Measurements from ENCODE around the gene IL18BP.

Gene IL18BP

GRCh38 chr11:71962428-71963038 lies 36.2 kb upstream of the IL18BP start:
- H3K4me1 ChIP-seq (ENCODE audit: control insufficient read depth, insufficient read depth, low read length), result no peaks in the 10 kb centered on the region
- ChIA-PET POLR2A (no interaction called here), CTCF (interaction anchor here (5.4 kb wide), 1 partner anchor 15 kb away, joined by 39 read pairs; no protein-coding TSS in a partner anchor)
- H3K4me3 ChIP-seq (ENCODE audit: low read depth, low read length), result no peak overlapping the region
- H3K36me3 ChIP-seq (ENCODE audit: control insufficient read depth in 2 of 2, insufficient read depth in 1 of 2, low read length in 2 of 2), result peaks cover 7 to 24% of the 10 kb centered on the region in 2 experiments; a peak in 2 of 3 replicates
- no peak overlapping the region for H3K27ac ChIP-seq (ENCODE audit: extremely low read depth, low read depth, low read length)
- TF ChIP-seq TRIM28 (IDR thresholded peaks at IDR 0.05; ENCODE audit: borderline replicate concordance, low read length), result no peak
- no peaks in the 10 kb centered on the region for H3K9me3 ChIP-seq (ENCODE audit: control insufficient read depth, insufficient read depth, low read depth, low read length)

GRCh38 chr11:71963468-71963867 lies 35.2 kb upstream of the IL18BP start:
- H3K9me3 ChIP-seq (ENCODE audit: control insufficient read depth, insufficient read depth, low read depth, low read length), result no peaks in the 10 kb centered on the region
- no peaks in the 10 kb centered on the region for H3K4me1 ChIP-seq (ENCODE audit: control insufficient read depth, insufficient read depth, low read length)
- no peak overlapping the region for H3K27ac ChIP-seq (ENCODE audit: extremely low read depth, low read depth, low read length)
- H3K4me3 ChIP-seq (ENCODE audit: low read depth, low read length), result no peak overlapping the region
- CTCF ChIA-PET, result interaction anchor here (5.4 kb wide), 1 partner anchor 14 kb away, joined by 39 read pairs; no protein-coding TSS in a partner anchor
- TF ChIP-seq ZNF138 (tag by site-specific recombination; IDR thresholded peaks at IDR 0.05; ENCODE audit: borderline replicate concordance) (no peak), BCL11B (tag by site-specific recombination; IDR thresholded peaks at IDR 0.05; ENCODE audit: low read depth) (no peak), BCL11A (tag by site-specific recombination; IDR thresholded peaks at IDR 0.05; ENCODE audit: low read depth) (no peak), ZNF37A (tag by site-specific recombination; IDR thresholded peaks at IDR 0.05) (no peak), ZNF404 (tag by site-specific recombination; IDR thresholded peaks at IDR 0.05) (no peak), ZNF10 (tag by site-specific recombination; IDR thresholded peaks at IDR 0.05) (no peak), PBX3 (CRISPR knock-in tag; IDR thresholded peaks at IDR 0.05) (no peak), REPIN1 (tag by site-specific recombination; IDR thresholded peaks at IDR 0.05; ENCODE audit: low read depth) (no peak), ZNF280D (tag by site-specific recombination; IDR thresholded peaks at IDR 0.05) (no peak)
- H3K36me3 ChIP-seq (ENCODE audit: control insufficient read depth in 2 of 2, insufficient read depth in 1 of 2, low read length in 2 of 2), result peaks cover 7 to 29% of the 10 kb centered on the region in 2 experiments; a peak in 2 of 3 replicates
- POLR2A ChIA-PET, result no interaction called here

GRCh38 chr11:71964641-71965040 lies 34.1 kb upstream of the IL18BP start:
- Histone ChIP-seq H3K4me1 (ENCODE audit: control insufficient read depth, insufficient read depth, low read length) (no peaks in the 10 kb centered on the region), H3K4me3 (ENCODE audit: low read depth, low read length) (no peak overlapping the region), H3K9me3 (ENCODE audit: control insufficient read depth, insufficient read depth, low read depth, low read length) (no peaks in the 10 kb centered on the region), H3K27ac (ENCODE audit: extremely low read depth, low read depth, low read length) (no peak overlapping the region), H3K36me3 (ENCODE audit: control insufficient read depth in 2 of 2, insufficient read depth in 1 of 2, low read length in 2 of 2) (peaks cover 9 to 33% of the 10 kb centered on the region in 2 experiments; a peak in 2 of 3 replicates)
- TF ChIP-seq RBAK (tag by site-specific recombination; IDR thresholded peaks at IDR 0.05) (no peak), ZFP41 (tag by site-specific recombination; IDR thresholded peaks at IDR 0.05; ENCODE audit: borderline replicate concordance) (no peak), ZNF449 (tag by site-specific recombination; IDR thresholded peaks at IDR 0.05) (no peak), ZNF707 (tag by site-specific recombination; IDR thresholded peaks at IDR 0.05) (no peak)
- ChIA-PET CTCF (interaction anchor here (1.0 to 5.4 kb wide), 3 partner anchors 13 to 470 kb away, joined by 3 to 39 read pairs (median 5); partner anchors contain the start of gene CLPB), POLR2A (interaction anchor here (0.9 kb wide), 1 partner anchor 36 kb away, joined by 3 read pairs; the partner anchor contains the start of gene XNDC1N)
